ENCODE results near the gene ZNF236. TPM values are rescaled to one million over a fixed set of nuclear protein-coding genes. Genes with fewer than 3 reads are reported as not detected.
"Not testable (repeated sequence)": the region's sequence is repeated elsewhere in the genome, so short reads cannot be mapped to it uniquely, and the experiment has no call there.

ZNF236 gene
- total and polyA plus RNA-seq, 3 experiments from 2014 or later, result 11.1 to 15.9 (median 13.4) TPM

DNA sequence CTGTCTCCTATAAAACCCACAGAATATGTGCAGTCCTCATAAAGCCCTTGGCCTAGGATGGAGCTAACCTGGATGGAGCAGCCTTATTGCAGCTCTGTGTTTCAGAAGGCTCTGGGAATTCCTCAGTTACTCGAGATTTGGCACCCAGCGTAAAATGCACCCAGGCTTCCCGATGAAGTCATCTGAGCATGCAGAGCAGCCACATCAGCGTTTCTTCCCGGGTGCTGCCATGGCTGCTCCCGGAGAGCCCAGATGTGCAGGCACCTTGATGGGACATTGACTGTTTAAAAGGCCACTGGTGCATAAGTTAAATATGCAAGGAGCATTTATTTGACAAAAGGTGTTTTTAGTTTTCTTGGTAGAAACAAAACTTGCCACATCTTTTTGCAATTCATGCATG, 195.0 kb downstream of the ZNF236 start:
- H3K27me3 Mint-ChIP-seq, result peaks cover 0 to 4% of the 10 kb centered on the region in 2 donors
- POLR2A ChIA-PET, result no interaction called here
- H3K27me3 ChIP-seq (ENCODE audit: insufficient read depth, low read length, poor library complexity, severe bottlenecking), result no peaks in the 10 kb centered on the region
- H3K36me3 Mint-ChIP-seq, result peaks cover 10 to 96% (median 26%) of the 10 kb centered on the region in 3 donors
- peak overlapping the region in 3 of 8 donors; percentile 20 to 73 (median 26) for H3K27ac Mint-ChIP-seq
- H3K27ac ChIP-seq (ENCODE audit: low read depth, low read length), result no peak overlapping the region
- no peaks in the 10 kb centered on the region for H3K9me3 ChIP-seq (ENCODE audit: low read length)
- H3K4me1 ChIP-seq (ENCODE audit: insufficient read depth, low read length), result no peaks in the 10 kb centered on the region
- peaks cover 60 to 84% (median 68%) of the 10 kb centered on the region in 3 donors for H3K4me1 Mint-ChIP-seq
- H3K4me3 Mint-ChIP-seq, result no peak overlapping the region
- no peak for DNase-seq
- no peak overlapping the region for H3K4me3 ChIP-seq (ENCODE audit: low read length)
- H3K36me3 ChIP-seq (ENCODE audit: insufficient read depth, low read length), result no peaks in the 10 kb centered on the region
- H3K9me3 Mint-ChIP-seq, result no peaks in the 10 kb centered on the region
- CTCF ChIA-PET, result no interaction called here

DNA sequence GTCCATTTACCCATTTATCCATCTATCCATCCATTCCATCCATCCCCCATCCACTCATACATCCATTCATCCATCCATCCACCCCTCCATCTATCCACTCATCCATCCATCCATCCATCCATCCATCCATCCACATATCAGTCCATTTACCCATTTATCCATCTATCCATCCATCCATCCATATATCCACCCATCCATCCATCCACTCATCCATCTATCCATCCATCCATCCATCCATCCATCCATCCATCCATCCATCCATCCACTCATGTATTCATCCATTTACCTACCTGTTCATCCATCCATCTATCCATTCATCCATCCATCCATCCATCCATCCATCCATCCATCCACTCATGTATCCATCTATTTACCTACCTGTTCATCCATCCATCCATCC, 196.3 kb downstream of the ZNF236 start:
- H3K4me3 ChIP-seq (ENCODE audit: low read length); CTCF ChIA-PET; H3K27me3 Mint-ChIP-seq; H3K27me3 ChIP-seq (ENCODE audit: insufficient read depth, low read length, poor library complexity, severe bottlenecking); H3K9me3 ChIP-seq (ENCODE audit: low read length); H3K27ac ChIP-seq (ENCODE audit: low read depth, low read length); H3K4me3 Mint-ChIP-seq; DNase-seq; H3K9me3 Mint-ChIP-seq; POLR2A ChIA-PET; H3K4me1 ChIP-seq (ENCODE audit: insufficient read depth, low read length); H3K36me3 ChIP-seq (ENCODE audit: insufficient read depth, low read length): not testable (repeated sequence)
- H3K27ac Mint-ChIP-seq, result peak overlapping the region in 4 of 8 donors; percentile 62 to 95 (median 72)
- H3K4me1 Mint-ChIP-seq, result peaks cover 61 to 82% (median 70%) of the 10 kb centered on the region in 3 donors
- H3K36me3 Mint-ChIP-seq, result peaks cover 10 to 95% (median 26%) of the 10 kb centered on the region in 3 donors

DNA sequence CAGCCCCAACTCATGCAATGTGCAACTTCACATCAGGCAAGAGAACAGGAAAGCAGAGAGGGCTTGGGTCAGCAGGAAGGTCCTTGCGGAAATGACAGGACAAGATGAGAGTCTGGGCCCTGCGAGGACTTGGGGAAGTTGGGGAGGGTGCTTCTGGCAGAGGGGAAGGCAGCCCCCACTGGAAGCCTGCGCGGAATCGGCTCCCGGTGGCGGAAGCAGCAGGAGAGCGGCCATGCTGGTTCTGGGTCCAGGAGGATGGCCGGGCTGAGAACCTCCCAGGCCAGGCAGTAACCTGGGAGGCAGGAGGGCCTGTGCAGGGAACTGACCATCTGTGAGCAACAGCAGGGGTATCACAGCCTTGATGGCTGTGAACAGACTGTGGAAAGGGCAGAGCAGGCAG, 197.3 kb downstream of the ZNF236 start:
- Mint-ChIP-seq H3K4me3 (no peak overlapping the region), H3K27me3 (peaks cover 0 to 4% of the 10 kb centered on the region in 2 donors), H3K36me3 (peaks cover 10 to 95% (median 31%) of the 10 kb centered on the region in 3 donors), H3K9me3 (no peaks in the 10 kb centered on the region), H3K4me1 (peaks cover 65 to 79% (median 73%) of the 10 kb centered on the region in 3 donors), H3K27ac (peak overlapping the region in 7 of 8 donors; percentile 13 to 86 (median 73))
- H3K36me3 ChIP-seq (ENCODE audit: insufficient read depth, low read length), result peaks cover under 1% of the 10 kb centered on the region
- no peaks in the 10 kb centered on the region for H3K27me3 ChIP-seq (ENCODE audit: insufficient read depth, low read length, poor library complexity, severe bottlenecking)
- ChIA-PET POLR2A (no interaction called here), CTCF (interaction anchor here (1.2 kb wide), 1 partner anchor 15 kb away, joined by 3 read pairs; no protein-coding TSS in a partner anchor)
- H3K9me3 ChIP-seq (ENCODE audit: low read length), result no peaks in the 10 kb centered on the region
- no peak for DNase-seq
- no peak overlapping the region for H3K27ac ChIP-seq (ENCODE audit: low read depth, low read length)
- no peaks in the 10 kb centered on the region for H3K4me1 ChIP-seq (ENCODE audit: insufficient read depth, low read length)
- no peak overlapping the region for H3K4me3 ChIP-seq (ENCODE audit: low read length)
